NCI-H226 (cell line): ENCODE data around the gene SEMA3C.
"Not testable (repeated sequence)": the region's sequence is repeated elsewhere in the genome, so short reads cannot be mapped to it uniquely, and the experiment has no call there.

Experiments
- DNase-seq: peaks from one replicate; pipeline ENCODE4 v3.0.0-alpha.2; 2015

The SEMA3C gene

GRCh38 chr7:80918909-80919721 is at the start of gene SEMA3C:
Gene SEMA3C, minus strand, starts transcription at chr7:80919051. Its CDS starts 2,270 bp downstream, at chr7:80916781.
- peak; percentile 95 for DNase-seq

DNA sequence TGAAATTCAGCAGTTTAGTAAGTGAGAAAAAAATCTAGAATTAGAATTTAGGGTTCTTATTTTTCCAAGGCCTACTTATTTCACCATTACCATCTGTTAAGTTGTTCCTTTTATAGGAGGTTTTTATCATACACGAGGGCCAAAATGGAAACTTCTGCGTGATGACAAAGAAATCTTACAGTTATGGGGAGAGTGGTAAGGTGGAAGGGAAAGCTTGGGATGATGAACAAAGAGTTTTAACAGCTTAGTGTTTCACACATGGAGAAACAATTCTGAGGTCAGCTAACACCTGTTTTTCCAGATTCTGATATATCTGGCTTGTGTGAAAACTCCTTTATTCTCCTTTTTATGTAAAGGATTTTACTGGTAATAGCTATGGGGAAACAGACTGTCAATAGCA is 49.8 kb upstream of the SEMA3C start:
- no peak for DNase-seq

DNA sequence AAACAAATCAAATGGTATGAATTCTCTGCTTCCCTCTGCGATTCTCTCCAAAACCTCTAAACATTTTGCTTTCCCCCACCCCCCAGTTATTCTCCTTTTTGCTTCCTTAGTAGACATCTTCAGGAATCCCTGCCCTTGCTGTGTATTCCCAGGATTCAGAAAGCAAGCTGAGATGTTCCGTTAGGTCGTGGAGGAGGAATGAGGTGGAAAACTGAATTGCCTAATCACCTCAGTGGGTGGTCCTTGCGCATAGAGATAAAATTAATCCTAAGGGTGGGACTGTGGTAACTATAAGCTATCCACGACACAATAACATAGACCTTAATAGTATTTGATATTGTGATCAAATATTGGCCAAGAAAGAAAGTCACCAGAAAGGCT is 49.1 kb upstream of the SEMA3C start:
- peak; percentile 35 for DNase-seq

DNA sequence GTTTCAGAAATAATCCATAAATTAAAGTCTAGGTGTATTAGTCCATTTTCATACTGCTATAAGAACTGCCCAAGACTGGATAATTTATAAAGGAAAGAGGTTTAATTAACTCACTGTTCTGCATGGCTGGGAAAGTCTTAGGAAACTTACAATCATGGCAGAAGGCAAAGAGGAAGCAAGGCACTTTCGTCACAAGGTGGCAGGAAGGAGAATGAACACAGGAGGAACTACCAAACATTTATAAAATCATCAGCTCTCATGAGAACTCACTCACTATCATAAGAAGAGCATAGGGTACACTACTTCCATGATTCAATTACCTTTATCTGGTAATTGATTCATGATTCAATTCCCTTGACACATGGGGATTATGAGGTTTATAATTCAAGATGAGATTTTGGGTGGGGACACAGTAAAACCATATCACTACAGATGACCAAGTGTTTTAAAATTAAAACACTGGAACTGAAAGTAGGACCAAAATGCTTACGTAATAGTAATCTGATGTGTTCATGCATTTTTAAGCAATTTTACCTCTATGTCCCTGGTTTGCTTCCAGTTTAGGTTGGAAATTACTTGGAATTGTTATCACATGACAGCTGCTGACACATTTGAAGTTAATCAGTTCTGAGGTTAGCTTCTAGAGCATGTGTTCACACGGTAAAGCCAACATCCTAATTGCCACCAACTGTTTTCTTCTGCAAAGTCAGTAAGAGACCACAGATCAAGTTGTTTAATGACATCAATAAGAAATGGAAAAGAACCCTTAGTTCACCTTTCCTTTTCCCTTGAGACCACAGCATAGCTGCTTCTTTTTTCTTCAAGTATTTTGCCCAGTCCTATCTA is 48.4 kb upstream of the SEMA3C start:
- DNase-seq = no peak

- no peak for DNase-seq
Measured at GRCh38 chr7:80960244-80960795, 41.5 kb upstream of the SEMA3C start.

DNA sequence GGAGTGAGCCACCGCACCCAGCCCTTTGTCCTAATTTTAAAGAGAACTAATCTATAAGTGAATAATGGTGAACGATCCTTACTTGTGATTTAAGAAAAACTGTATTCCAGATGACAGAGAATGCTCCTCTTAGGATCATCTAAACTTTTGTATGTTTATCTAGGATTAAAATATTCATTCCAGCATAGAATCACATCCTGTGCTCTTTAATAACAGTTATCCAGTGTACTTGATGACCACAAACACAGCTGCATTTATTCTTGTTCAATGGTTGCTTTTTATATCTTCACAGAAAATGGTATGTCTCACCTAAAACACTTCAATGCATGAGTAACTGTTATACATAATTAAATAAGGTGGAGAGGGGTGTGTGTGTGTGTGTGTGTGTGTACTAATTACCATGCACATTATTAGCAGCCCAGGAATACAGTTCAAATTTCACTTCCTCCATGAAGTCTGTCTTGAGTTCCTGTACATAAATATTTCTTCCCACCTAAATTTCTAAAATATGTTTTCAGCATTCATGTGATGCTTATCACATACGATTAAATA is 38.5 kb upstream of the SEMA3C start:
- DNase-seq = no peak

- DNase-seq = no peak
Measured at GRCh38 chr7:80954191-80954590, 35.3 kb upstream of the SEMA3C start.

DNA sequence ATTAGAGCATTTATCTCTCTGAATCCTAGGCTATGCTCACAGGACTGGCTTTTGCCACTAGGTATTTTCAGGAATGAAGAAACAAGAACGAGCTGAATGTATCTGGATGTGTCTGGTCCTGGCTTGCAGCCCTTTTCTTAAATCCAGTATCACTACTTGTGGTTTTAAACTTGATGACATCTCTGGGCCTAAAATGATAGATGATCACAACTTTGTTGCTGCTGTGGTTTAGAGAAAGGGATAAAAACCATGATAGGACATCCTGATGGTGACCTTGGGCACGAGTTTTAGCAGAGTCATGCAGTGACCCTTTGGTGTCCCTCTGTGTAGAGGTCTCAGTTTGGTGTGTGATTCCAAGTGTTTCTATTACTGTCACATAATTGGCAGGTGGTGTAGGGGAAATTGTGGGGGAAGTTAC is 31.7 kb upstream of the SEMA3C start:
- DNase-seq = no peak

- no peak for DNase-seq
Measured at GRCh38 chr7:80949449-80949848, 30.6 kb upstream of the SEMA3C start.

DNA sequence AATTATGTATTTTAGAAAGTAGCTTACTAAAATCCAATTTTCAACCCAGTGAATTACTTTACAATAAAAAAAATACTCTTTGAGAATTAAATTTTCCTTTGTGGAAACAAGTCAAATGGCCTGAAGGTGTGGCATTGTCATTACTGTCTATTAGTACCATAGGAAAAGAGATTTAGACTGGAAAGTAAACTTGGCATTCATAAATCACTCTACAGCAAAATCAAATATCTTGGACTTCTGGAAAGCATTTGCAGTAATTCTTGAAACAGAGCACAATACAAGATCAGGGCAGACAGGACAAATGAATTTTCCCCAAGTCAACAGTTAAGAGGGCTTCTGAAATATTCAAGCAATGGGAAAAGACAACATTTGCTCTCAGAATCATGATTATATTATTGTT is 28.0 kb upstream of the SEMA3C start:
- DNase-seq = no peak

- no peak for DNase-seq
Measured at GRCh38 chr7:80945976-80946375, 27.1 kb upstream of the SEMA3C start.

- DNase-seq = no peak
Measured at GRCh38 chr7:80943342-80943741, 24.5 kb upstream of the SEMA3C start.

DNA sequence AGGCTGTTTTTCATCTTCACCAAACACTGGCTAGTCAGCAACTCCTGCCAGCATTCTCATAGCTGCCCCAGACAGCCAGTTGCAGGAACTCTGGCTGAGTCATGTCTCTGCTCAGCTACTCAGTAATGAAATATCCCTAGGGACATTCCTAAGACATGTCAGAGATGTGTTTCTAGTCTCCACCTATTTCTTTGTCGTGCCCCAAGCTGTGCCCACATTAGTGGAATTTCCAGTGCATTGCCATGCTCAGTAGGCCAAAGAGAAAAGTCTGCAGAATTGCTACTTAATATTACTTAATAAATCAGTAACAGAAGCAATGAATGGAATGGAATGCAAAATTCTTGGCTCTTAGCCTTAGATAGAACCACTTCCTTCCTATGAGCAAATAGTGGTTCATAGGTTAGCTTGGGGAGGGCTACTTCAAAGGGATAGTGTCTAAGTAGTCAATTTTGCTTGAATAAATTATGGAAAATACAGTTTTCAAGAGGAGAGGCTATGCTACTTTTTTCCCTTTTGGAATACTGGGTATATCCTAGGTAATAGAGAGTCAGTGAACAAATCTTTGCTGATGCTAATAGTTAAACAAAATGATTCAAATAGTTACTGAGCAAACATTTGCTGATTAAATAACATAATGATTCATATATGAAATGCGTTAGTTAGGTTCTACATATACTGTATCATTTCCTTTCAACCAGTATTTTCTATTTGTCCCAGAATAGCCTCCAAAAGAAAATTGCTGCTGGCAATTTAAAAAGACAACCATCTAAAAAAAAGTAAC is 23.6 kb upstream of the SEMA3C start:
- peak; percentile 97 for DNase-seq

DNA sequence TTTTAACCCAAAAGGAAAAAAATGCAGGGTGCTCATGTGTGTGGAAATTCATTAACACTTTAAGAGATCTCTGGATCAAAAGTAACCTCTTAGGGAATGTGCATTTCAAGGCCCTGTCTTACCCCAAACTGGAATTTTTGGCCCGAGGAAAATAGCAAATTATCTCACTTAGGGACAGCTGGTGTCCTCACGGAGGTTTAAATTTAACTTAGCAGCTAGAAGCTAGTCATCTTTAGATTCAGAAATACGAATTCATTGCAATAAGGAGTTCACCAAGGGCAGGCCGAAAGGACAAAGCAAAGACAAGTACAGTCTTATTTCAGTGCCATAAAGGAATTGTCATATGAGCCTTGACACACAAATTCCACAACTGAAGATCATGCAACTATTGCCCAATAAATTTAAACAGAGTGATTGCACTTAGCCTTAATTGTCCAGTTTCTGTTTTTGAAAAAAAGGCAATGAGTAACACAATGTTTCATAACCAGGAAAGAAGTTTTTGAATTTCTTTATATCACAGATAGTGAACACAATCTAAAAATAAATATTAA is 22.4 kb upstream of the SEMA3C start:
- peak; percentile 31 for DNase-seq

DNA sequence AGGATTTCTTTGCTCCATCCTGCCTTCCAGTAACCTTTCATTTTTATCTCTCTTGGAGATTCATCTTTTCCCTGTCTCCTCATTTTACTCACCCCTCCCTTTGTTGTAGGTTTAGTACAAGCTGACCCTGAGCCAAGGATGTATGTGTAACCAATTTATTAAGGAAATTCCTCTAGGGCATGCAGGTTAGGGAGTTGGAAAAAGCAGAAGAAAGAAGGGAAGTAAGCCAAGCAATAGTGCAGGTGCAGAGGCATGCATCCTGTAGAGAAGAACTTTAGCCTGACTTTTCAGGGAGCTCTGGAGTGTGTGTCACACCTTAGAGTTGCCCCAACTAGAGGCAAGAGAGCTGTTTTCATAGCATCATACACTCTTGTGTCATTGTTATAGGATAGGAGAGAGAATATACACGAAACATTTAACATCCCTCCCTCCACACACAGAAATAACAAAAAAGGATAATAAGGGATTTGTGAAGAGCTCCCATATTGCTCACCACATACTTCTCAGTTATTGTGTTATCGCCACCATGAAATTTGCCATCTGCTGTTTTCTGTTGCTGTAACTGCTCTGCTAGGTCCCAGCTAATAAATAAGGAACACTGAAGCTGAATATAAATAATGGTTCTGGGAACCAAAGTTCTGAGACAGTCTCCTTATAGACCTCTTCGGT is 21.8 kb upstream of the SEMA3C start:
- peak; percentile 76 for DNase-seq

GRCh38 chr7:80937336-80937735 is 18.5 kb upstream of the SEMA3C start:
- no peak for DNase-seq

GRCh38 chr7:80935991-80936780 is 17.3 kb upstream of the SEMA3C start:
- no peak for DNase-seq

GRCh38 chr7:80934321-80934720 is 15.5 kb upstream of the SEMA3C start:
- DNase-seq = peak; percentile 28

GRCh38 chr7:80932536-80932935 is 13.7 kb upstream of the SEMA3C start:
- DNase-seq = peak; percentile 37

DNA sequence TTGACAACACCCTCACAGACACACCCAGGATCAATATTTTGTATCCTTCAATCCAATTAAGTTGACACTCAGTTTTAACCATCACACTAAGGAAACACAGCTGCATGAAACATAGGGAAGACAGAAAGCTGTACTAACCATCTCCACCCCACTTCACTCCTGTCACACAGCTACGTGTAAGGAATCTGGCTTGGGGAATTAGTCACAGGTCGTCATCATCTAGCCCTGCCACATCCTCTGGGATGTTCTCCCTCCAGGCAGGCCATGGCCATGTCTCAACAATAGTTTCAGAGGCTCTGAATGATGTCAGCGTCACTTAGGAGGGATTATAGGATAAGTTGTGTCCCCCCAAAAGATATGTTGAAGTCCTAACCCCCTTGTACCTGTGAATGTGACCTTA is 10.8 kb upstream of the SEMA3C start:
- DNase-seq = no peak

GRCh38 chr7:80926955-80927354 is 8.1 kb upstream of the SEMA3C start:
- DNase-seq = not testable (repeated sequence)
